Urinary bladder (tissue), 4 donors: ENCODE data around the gene MACO1. TPM values are rescaled to one million over a fixed set of nuclear protein-coding genes. Genes with fewer than 3 reads are reported as not detected.

Source experiments
- DNase-seq: peaks from one replicate; pipeline ENCODE4 v3.0.0-alpha.2; 2015; ENCODE audit errors: extremely low spot score
- H3K27ac ChIP-seq: one replicate; pipeline ENCODE4 v1.5.1; 2013; ENCODE audit warnings: low read depth, mild to moderate bottlenecking, moderate library complexity
- H3K36me3 ChIP-seq: one replicate; pipeline ENCODE4 v1.6.1; 2013; ENCODE audit warnings: mild to moderate bottlenecking, moderate library complexity; ENCODE audit not compliant: insufficient read depth
- H3K4me1 ChIP-seq: one replicate; pipeline ENCODE4 v1.6.1; 2013; ENCODE audit warnings: mild to moderate bottlenecking, moderate library complexity; ENCODE audit not compliant: insufficient read depth
- H3K4me3 ChIP-seq: one replicate; pipeline ENCODE4 v1.5.1; 2013; ENCODE audit warnings: low read depth, low read length
- WGBS: extraction: QIAGEN DNeasy Blood & Tissue Kit; methylation state at CpG from one replicate; pipeline ENCODE4 v1.1.7; 2013; 5-methylcytosine and 5-hydroxymethylcytosine counted together
- polyA plus RNA-seq: library from polyadenylated mRNA; stranded (reverse); fragments of 200-250 nt; gene quantifications from one replicate; pipeline ENCODE4 v1.2.3, GENCODE V29; 2013
- total RNA-seq: library from RNA; depleted of rRNA; stranded (reverse); fragments of >200 nt; gene quantifications from one replicate; pipeline ENCODE4 v1.2.3, GENCODE V29; 2014
- donor health status: healthy with polysubstance abuse.
- donor health status: healthy.

The MACO1 gene
- total and polyA plus RNA-seq, 2 donors, result 7.9 to 24.4 TPM

DNA sequence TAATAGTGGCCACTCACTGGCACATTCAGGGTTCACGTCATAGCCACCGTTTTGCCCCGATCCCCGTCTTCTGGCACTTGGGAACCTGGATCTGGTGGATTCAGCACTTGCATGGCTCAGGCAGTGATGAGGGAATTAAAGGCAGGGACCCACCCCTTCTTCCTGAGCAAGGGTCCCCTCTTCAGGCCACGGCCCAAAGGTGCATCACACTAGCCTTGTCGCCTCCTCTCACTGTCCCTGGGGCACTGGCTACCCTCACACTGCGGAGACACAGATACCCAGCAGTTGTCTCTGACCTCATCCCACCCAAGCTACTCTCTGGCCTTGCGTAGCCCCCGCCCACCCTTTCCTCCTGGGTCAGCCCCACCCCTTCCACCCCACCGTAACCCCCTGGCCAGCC is 92.8 kb downstream of the MACO1 start:
- no peak overlapping the region for H3K27ac ChIP-seq
- no peak for DNase-seq
- 77% methylated on average over 10 of the region's 10 CpGs for WGBS

GRCh38 chr1:25524568-25525360 is 94.1 kb downstream of the MACO1 start:
- Histone ChIP-seq H3K4me3 (no peak overlapping the region), H3K27ac (no peak overlapping the region), H3K4me1 (no peaks in the 10 kb centered on the region), H3K36me3 (no peaks in the 10 kb centered on the region)
- no peak for DNase-seq
- WGBS, result 68% methylated on average over 15 of the region's 15 CpGs

More for the DNA sequence above, 92.8 kb downstream of the MACO1 start:
- no peaks in the 10 kb centered on the region for H3K4me1 ChIP-seq
- H3K36me3 ChIP-seq, result no peaks in the 10 kb centered on the region
- no peak overlapping the region for H3K4me3 ChIP-seq

GRCh38 chr1:25525361-25525688 is 94.6 kb downstream of the MACO1 start:
- Histone ChIP-seq H3K27ac (no peak overlapping the region), H3K36me3 (no peaks in the 10 kb centered on the region), H3K4me1 (no peaks in the 10 kb centered on the region), H3K4me3 (no peak overlapping the region)
- no peak for DNase-seq
- 87% methylated on average over 4 of the region's 4 CpGs for WGBS

DNA sequence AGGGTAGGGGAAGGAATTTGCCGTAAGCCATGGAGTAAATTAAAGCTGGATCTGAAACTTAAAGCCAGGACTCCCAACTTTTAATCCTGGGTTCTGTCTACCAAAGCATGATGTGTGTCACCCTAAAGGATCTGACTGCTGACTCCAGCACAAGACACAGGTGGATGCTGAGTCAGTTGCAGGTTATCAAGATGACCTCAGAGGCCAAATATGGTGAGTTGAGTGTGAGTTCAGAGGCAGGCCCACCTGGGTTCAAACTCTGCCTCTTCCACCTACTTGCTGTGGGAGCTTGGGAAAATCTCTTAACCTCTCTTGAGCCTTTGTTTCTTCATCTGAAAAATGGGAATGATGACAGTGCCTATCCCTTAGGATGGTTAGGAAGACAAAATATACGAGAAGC is 96.1 kb downstream of the MACO1 start:
- WGBS, result 84% methylated on average over 2 of the region's 2 CpGs
- Histone ChIP-seq H3K4me1 (no peaks in the 10 kb centered on the region), H3K36me3 (no peaks in the 10 kb centered on the region), H3K4me3 (no peak overlapping the region), H3K27ac (no peak overlapping the region)
- DNase-seq, result no peak

GRCh38 chr1:25527226-25527846 is 96.6 kb downstream of the MACO1 start:
- no peak for DNase-seq
- no peak overlapping the region for H3K27ac ChIP-seq
- WGBS, result 78% methylated on average over 12 of the region's 12 CpGs
- H3K4me3 ChIP-seq, result no peak overlapping the region
- no peaks in the 10 kb centered on the region for H3K36me3 ChIP-seq
- H3K4me1 ChIP-seq, result no peaks in the 10 kb centered on the region

DNA sequence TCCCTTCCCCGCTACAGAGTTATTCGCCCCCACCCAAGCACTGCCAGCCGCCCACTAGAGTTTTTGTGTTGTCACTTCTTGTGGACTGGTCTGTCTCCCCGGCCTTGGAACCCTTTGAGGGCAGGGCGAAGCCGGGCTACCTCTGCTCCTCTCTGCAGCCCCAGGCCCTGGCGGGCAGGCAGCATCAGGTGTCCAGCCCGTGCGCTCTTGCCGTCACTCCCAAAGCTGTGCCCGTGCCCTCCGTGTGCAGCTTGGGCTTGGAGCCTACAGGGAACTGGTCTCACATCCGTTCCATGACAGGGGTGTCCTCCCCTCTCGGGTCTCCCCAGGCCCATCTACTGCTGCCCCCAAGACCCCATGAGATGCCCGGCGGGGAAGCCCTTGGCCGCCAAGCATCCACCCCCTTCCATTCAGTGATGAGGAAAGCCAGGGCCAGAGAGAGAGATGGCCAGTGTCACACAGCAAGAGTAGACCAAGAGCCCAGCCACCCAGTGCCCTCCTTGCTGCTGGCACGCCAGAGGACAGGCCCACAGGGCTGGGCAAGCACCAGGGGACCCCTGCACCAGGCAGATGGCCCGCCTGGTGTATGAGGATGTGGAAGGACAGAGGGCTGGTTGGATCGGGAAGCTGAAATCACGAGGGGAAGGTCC is 97.4 kb downstream of the MACO1 start:
- H3K4me1 ChIP-seq, result no peaks in the 10 kb centered on the region
- DNase-seq, result no peak
- no peaks in the 10 kb centered on the region for H3K36me3 ChIP-seq
- H3K4me3 ChIP-seq, result no peak overlapping the region
- 89% methylated on average over 21 of the region's 21 CpGs for WGBS
- H3K27ac ChIP-seq, result no peak overlapping the region

- Histone ChIP-seq H3K36me3 (no peaks in the 10 kb centered on the region), H3K4me1 (no peaks in the 10 kb centered on the region), H3K4me3 (no peak overlapping the region), H3K27ac (no peak overlapping the region)
- no peak for DNase-seq
- 85% methylated on average over 7 of the region's 7 CpGs for WGBS
These were observed 98.3 kb downstream of the MACO1 start for GRCh38 chr1:25528881-25529517.

GRCh38 chr1:25529518-25530185 is 99.0 kb downstream of the MACO1 start:
- no peak overlapping the region for H3K4me3 ChIP-seq
- H3K4me1 ChIP-seq, result no peaks in the 10 kb centered on the region
- H3K27ac ChIP-seq, result no peak overlapping the region
- 84% methylated on average over 18 of the region's 18 CpGs for WGBS
- H3K36me3 ChIP-seq, result no peaks in the 10 kb centered on the region
- DNase-seq, result no peak

GRCh38 chr1:25530186-25531081 is 99.7 kb downstream of the MACO1 start:
- H3K27ac ChIP-seq, result no peak overlapping the region
- 89% methylated on average over 22 of the region's 22 CpGs for WGBS

DNA sequence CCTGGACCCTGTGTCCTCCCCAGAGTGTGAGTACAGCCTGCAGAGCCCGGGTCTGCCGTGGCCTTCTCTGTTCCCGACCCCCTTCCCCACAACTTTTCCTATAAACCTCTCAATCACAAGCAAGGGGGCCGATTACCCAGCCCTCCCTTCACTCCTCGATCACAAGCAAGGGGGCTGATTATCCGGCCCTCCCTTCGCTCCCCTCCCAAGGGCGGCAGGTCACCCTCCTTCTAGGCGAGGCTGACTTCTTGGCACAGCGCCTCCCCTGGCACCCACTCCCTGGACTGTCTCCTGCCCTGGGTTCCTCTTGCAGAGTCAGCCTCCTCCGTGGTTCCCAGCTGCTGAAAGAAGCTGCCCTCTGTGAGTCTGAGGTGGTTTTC is 100.4 kb downstream of the MACO1 start:
- H3K4me1 ChIP-seq, result no peaks in the 10 kb centered on the region
- H3K36me3 ChIP-seq, result no peaks in the 10 kb centered on the region
- H3K27ac ChIP-seq, result no peak overlapping the region
- WGBS, result 65% methylated on average over 11 of the region's 11 CpGs
- DNase-seq, result no peak
- H3K4me3 ChIP-seq, result no peak overlapping the region

More at GRCh38 chr1:25530186-25531081, 99.7 kb downstream of the MACO1 start:
- no peak for DNase-seq
- Histone ChIP-seq H3K36me3 (no peaks in the 10 kb centered on the region), H3K4me1 (no peaks in the 10 kb centered on the region), H3K4me3 (no peak overlapping the region)

DNA sequence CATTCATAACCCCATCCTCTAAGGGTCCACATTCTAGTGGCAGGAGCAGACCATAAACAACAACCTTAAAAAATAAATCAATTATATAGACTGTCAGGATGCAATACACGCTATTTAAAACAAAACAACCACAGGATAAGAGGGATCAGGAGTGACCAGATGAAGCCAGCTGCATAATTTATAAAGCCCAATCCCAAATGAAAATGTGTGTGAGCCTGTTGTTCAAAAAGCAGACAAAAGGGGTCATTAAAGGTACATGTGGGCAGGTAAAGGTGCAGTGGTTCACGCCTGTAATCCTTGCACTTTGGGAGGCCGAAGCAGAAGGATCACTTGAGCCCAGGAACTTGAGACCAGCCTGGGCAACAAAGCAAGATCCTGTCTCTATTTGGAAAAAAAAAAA is 102.3 kb downstream of the MACO1 start:
- 78% methylated on average over 3 of the region's 3 CpGs for WGBS
- no peak overlapping the region for H3K4me3 ChIP-seq

DNA sequence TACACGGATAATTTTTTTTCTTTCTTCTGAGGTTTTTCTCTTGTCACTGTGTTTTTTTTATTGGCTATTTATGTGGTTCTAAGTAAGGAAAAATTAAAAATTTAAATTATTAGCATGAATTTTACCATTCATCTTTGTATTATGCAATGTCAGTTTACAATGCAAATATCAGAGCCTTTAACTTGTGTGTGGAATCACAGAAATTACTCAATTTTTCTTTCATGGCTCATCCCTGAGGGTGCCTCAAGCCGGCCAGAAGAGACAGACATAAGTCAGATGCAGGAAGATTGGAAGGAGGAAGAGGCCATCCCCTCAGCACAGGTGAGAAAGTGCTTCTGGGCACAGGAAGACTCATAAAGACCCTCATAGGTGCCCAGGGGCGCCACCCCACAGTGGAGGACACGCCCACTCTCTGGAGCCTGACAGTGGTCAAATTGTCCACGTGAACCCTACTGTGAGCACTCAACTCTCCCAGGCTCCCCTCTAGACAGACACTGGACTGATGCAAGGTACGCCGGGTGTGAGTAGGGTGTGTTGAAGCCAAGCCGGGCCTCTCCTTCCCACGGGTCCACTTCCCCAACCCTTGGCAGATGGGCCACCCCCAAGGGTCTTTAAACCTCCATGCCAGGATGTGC is 103.2 kb downstream of the MACO1 start:
- Histone ChIP-seq H3K27ac (no peak overlapping the region), H3K36me3 (no peaks in the 10 kb centered on the region), H3K4me1 (no peaks in the 10 kb centered on the region), H3K4me3 (no peak overlapping the region)
- DNase-seq, result no peak
- 82% methylated on average over 9 of the region's 9 CpGs for WGBS

More for the DNA sequence above, 102.3 kb downstream of the MACO1 start:
- Histone ChIP-seq H3K27ac (no peak overlapping the region), H3K4me1 (no peaks in the 10 kb centered on the region), H3K36me3 (no peaks in the 10 kb centered on the region)
- DNase-seq, result no peak
